ENCODE results near the gene IFI6. TPM values are rescaled to one million over a fixed set of nuclear protein-coding genes. Genes with fewer than 3 reads are reported as not detected.

The IFI6 gene
- total and polyA plus RNA-seq, 2 of the 13 experiments (the other 11 are each of a cell fraction or from before 2014, with no cell fraction given), result 12.9 to 13.2 TPM

DNA sequence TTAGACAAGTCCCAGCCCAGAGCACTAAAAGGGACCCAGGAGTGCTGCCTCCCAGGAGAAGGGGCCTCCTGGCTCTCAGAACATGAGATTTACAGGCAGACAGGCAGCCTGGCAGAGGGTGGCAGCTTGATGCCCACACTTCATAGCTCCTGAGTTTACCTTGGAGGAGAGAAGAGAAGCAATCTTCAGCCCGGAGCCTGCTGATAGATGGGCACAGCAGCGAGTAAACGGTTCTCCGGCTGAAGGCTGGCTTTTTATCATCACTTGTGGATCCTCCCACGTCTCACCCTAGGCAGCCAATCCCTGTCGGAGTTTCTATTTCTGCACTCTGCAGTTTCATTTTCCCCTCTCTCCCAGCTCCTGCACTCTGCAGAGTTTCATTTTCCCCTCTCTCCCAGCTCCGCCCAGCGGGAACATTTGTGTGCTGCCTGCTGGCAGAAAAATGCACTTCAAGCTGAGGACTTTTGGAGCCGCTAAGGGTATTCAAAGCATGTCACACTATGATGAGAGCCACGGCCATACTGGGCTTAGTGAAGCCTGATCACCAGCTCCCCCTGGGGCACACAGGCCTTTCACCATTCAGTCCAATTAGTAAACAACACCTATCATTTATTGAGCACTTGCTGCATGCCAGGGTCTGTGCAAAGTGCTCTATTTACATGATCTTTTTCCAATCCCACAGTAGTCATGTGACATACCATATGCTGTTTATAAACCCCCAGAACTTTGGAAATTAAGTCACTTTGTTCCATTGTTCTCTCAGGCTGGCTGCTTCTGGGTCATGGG is at the start of gene IFI6 (continued):
- TF ChIP-seq, protein P1, sequence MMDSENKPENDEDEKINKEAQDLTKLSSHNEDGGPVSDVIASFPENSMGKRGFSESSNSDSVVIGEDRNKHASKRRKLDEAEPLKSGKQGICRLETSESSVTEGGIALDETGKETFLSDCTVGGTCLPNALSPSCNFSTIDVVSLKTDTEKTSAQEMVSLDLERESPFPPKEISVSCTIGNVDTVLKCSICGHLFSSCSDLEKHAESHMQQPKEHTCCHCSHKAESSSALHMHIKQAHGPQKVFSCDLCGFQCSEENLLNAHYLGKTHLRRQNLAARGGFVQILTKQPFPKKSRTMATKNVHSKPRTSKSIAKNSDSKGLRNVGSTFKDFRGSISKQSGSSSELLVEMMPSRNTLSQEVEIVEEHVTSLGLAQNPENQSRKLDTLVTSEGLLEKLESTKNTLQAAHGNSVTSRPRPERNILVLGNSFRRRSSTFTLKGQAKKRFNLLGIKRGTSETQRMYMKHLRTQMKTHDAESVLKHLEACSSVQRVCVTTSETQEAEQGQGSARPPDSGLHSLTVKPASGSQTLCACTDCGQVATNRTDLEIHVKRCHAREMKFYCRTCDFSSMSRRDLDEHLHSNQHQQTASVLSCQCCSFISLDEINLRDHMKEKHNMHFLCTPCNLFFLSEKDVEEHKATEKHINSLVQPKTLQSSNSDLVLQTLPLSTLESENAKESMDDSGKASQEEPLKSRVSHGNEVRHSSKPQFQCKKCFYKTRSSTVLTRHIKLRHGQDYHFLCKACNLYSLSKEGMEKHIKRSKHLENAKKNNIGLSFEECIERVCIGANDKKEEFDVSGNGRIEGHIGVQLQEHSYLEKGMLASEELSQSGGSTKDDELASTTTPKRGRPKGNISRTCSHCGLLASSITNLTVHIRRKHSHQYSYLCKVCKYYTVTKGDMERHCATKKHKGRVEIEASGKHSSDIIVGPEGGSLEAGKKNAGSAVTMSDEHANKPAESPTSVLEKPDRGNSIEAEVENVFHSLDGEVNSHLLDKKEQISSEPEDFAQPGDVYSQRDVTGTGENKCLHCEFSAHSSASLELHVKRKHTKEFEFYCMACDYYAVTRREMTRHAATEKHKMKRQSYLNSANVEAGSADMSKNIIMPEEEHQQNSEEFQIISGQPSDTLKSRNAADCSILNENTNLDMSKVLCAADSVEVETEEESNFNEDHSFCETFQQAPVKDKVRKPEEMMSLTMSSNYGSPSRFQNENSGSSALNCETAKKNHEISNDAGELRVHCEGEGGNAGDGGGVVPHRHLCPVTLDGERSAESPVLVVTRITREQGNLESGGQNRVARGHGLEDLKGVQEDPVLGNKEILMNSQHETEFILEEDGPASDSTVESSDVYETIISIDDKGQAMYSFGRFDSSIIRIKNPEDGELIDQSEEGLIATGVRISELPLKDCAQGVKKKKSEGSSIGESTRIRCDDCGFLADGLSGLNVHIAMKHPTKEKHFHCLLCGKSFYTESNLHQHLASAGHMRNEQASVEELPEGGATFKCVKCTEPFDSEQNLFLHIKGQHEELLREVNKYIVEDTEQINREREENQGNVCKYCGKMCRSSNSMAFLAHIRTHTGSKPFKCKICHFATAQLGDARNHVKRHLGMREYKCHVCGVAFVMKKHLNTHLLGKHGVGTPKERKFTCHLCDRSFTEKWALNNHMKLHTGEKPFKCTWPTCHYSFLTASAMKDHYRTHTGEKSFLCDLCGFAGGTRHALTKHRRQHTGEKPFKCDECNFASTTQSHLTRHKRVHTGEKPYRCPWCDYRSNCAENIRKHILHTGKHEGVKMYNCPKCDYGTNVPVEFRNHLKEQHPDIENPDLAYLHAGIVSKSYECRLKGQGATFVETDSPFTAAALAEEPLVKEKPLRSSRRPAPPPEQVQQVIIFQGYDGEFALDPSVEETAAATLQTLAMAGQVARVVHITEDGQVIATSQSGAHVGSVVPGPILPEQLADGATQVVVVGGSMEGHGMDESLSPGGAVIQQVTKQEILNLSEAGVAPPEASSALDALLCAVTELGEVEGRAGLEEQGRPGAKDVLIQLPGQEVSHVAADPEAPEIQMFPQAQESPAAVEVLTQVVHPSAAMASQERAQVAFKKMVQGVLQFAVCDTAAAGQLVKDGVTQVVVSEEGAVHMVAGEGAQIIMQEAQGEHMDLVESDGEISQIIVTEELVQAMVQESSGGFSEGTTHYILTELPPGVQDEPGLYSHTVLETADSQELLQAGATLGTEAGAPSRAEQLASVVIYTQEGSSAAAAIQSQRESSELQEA (CRISPR knock-in tag; IDR thresholded peaks at IDR 0.05; ENCODE audit: not compliant biosample characterization), result no peak
- TF ChIP-seq ZNF513 (CRISPR knock-in tag; conservative IDR thresholded peaks at IDR 0.05), result no peak
- TF ChIP-seq ZNF329 (CRISPR knock-in tag; IDR thresholded peaks at IDR 0.05; ENCODE audit: low read depth), result no peak
- TF ChIP-seq TCF7L2 (IDR thresholded peaks at IDR 0.05; ENCODE audit: low read depth, low read length), result no peak
- no peak for TF ChIP-seq HES4 (CRISPR knock-in tag; IDR thresholded peaks at IDR 0.05; ENCODE audit: borderline replicate concordance)
- TF ChIP-seq ZNF615 (CRISPR knock-in tag; IDR thresholded peaks at IDR 0.05; ENCODE audit: borderline replicate concordance), result no peak
- no peak for TF ChIP-seq CCDC6 (CRISPR knock-in tag; IDR thresholded peaks at IDR 0.05)
- no peak for TF ChIP-seq AGO2 (optimal IDR thresholded peaks at IDR 0.05; ENCODE audit: low read depth, low read length)
- no peak for TF ChIP-seq DNMT1 (CRISPR knock-in tag; IDR thresholded peaks at IDR 0.05)
- TF ChIP-seq, protein P2, sequence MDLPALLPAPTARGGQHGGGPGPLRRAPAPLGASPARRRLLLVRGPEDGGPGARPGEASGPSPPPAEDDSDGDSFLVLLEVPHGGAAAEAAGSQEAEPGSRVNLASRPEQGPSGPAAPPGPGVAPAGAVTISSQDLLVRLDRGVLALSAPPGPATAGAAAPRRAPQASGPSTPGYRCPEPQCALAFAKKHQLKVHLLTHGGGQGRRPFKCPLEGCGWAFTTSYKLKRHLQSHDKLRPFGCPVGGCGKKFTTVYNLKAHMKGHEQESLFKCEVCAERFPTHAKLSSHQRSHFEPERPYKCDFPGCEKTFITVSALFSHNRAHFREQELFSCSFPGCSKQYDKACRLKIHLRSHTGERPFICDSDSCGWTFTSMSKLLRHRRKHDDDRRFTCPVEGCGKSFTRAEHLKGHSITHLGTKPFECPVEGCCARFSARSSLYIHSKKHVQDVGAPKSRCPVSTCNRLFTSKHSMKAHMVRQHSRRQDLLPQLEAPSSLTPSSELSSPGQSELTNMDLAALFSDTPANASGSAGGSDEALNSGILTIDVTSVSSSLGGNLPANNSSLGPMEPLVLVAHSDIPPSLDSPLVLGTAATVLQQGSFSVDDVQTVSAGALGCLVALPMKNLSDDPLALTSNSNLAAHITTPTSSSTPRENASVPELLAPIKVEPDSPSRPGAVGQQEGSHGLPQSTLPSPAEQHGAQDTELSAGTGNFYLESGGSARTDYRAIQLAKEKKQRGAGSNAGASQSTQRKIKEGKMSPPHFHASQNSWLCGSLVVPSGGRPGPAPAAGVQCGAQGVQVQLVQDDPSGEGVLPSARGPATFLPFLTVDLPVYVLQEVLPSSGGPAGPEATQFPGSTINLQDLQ (CRISPR knock-in tag; IDR thresholded peaks at IDR 0.05), result no peak
- TF ChIP-seq, protein P3, sequence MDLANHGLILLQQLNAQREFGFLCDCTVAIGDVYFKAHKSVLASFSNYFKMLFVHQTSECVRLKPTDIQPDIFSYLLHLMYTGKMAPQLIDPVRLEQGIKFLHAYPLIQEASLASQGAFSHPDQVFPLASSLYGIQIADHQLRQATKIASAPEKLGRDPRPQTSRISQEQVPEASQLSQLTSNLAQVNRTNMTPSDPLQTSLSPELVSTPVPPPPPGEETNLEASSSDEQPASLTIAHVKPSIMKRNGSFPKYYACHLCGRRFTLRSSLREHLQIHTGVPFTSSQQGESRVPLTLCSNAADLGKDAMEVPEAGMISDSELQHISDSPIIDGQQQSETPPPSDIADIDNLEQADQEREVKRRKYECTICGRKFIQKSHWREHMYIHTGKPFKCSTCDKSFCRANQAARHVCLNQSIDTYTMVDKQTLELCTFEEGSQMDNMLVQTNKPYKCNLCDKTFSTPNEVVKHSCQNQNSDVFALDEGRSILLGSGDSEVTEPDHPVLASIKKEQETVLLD (CRISPR knock-in tag; IDR thresholded peaks at IDR 0.05; ENCODE audit: low read depth), result no peak
- no peak for TF ChIP-seq HCFC1 (IDR thresholded peaks at IDR 0.05; ENCODE audit: low read depth, low read length)
- no peak for TF ChIP-seq ZNF496 (CRISPR knock-in tag; IDR thresholded peaks at IDR 0.05; ENCODE audit: insufficient replicate concordance)
- no peak; the same call in 1 of the 2 replicates for TF ChIP-seq HOXD1 (CRISPR knock-in tag; IDR thresholded peaks at IDR 0.05)
- TF ChIP-seq PHB2 (IDR thresholded peaks at IDR 0.05; ENCODE audit: partially characterized antibody), result no peak
